ENCODE results near the gene RHNO1.

DNA sequence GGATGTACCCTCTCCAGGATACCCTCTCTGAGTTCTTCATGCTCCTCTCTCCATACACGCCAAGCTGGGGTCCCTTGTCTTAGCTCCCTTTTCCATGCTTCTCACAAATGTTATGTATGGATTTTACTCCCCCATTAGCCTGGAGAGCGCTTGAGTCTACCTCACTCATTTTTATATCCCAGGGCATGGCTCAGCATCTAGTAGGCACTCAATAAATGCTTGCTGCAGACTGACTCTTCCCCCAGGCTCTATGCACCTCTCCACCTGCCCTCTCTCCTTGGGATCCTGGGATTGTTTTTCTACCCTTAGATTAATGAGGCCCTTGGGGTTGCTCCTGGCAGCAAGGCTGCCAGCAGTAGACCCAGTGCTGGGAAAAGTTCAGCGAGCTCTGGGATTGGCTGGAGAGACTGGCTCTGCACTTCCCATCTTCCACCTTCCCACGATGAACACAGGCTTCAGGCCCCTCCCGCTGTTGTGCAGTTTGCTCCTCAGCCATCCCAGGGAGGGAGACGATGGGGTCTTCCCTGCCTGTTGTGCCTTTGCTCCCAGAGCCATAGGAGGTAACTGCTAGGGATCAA is 44.4 kb upstream of the RHNO1 start:
- TF ChIP-seq, protein P1, sequence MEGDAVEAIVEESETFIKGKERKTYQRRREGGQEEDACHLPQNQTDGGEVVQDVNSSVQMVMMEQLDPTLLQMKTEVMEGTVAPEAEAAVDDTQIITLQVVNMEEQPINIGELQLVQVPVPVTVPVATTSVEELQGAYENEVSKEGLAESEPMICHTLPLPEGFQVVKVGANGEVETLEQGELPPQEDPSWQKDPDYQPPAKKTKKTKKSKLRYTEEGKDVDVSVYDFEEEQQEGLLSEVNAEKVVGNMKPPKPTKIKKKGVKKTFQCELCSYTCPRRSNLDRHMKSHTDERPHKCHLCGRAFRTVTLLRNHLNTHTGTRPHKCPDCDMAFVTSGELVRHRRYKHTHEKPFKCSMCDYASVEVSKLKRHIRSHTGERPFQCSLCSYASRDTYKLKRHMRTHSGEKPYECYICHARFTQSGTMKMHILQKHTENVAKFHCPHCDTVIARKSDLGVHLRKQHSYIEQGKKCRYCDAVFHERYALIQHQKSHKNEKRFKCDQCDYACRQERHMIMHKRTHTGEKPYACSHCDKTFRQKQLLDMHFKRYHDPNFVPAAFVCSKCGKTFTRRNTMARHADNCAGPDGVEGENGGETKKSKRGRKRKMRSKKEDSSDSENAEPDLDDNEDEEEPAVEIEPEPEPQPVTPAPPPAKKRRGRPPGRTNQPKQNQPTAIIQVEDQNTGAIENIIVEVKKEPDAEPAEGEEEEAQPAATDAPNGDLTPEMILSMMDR (conservative IDR thresholded peaks at IDR 0.05; ENCODE audit: low read depth, low read length), result no peak
- TF ChIP-seq EZH2 (IDR thresholded peaks at IDR 0.05; ENCODE audit: low read length, unreplicated experiment), result no peak
